HG03469 (cell line): ENCODE data around the gene ARFGEF3.
"Not testable (repeated sequence)": the region's sequence is repeated elsewhere in the genome, so short reads cannot be mapped to it uniquely, and the experiment has no call there.

Experiments
- ATAC-seq: cut with Tn5 transposase; IDR thresholded peaks from one replicate; pipeline ENCODE4 v1.9.1; 2021; ENCODE audit warnings: mild to moderate bottlenecking, moderate library complexity, moderate number of reproducible peaks; ENCODE audit not compliant: unreplicated experiment

ARFGEF3 gene

DNA sequence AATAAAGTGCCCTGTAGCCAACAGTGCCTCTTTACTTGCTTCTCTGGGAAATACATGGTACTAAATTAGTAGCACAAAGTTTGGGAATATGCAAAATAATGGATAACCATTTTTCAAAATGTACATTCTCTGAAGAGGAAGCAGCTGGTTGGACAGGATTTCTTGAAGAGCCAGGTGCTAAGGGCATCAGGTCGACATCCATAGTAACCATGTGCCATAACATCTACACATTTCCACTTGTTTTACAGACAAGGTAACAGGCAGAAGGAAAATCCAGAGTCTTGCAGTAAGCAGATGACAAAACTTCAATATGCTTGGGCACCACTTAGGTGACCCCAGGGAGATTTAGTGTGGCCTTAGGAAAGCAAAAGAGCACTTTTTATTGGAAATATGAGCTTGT is 179.4 kb downstream of the ARFGEF3 start:
- no peak for ATAC-seq

- ATAC-seq = no peak
These were observed 181.4 kb downstream of the ARFGEF3 start for GRCh38 chr6:138343112-138343511.

DNA sequence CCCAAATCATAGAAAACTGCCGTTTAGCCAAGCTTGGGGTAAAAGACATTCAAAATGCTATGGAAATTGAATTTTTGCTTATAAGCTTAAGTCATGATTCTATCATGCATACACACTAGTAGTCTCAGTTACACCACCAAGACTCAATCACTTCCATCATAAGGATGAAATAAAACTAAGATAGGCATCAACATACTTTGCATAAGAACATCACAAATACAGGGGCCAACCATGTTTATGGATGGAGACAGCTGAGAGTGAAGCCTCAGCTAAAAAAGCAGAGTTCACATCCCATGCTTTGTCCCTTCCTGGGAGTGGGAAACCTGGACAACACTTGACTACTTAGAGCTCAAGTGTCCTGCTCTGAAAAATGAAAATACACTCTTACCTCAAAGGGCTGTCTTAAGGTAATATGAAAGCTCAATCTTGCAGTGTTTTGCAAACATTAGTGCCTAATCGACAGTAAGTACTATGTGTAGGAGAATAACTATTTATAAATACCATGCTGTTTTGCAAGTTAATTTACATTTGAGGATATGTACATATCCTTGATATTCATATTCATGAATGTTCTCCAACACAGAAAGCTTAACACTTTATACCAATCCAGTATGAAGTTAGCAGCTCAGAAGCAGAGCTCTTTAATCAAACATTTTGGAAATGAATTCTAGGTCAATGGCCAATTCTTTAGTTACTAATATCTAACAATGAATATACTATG is 184.0 kb downstream of the ARFGEF3 start:
- no peak for ATAC-seq

- no peak for ATAC-seq
These were observed 184.8 kb downstream of the ARFGEF3 start for GRCh38 chr6:138346302-138347195.

DNA sequence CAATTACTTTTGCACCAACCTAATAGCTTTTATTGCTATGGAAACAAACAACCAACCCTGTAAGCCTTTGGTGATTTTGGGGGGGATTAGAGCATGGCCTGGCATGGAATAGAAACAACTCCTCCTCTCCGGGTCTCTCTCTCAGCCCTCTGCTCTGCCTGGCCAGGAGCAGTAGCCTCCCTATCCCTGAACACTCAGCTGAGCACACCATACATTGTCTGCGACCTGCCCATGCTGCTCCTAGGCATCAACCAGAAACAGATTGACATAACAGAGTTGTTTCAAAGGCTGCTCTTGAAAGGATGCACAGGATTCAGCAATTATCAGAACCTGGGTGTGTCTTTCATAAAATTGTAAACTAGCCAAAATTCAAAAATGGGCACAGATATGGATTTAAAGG is 186.1 kb downstream of the ARFGEF3 start:
- no peak for ATAC-seq

GRCh38 chr6:138349891-138350290 is 188.2 kb downstream of the ARFGEF3 start:
- ATAC-seq = no peak

DNA sequence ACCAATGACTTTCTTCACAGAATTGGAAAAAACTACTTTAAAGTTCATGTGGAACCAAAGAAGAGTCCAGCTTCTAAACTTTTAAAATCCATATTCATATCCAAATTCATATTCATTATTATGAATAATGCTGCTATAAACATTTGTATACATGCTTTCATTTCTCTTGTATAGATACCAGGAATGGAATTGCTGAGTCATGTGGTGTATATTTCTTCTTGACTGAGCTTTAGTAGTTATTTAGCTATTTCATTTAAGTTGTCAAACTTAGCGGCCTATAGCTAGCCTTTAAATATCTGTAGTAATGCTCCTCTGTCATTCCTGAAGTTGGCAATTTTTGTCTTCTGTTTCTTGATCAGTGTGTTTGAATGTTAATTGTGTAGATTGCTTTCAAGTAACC is 196.2 kb downstream of the ARFGEF3 start:
- ATAC-seq = no peak

- ATAC-seq = not testable (repeated sequence)
These were observed 206.9 kb downstream of the ARFGEF3 start for GRCh38 chr6:138368684-138369083.

DNA sequence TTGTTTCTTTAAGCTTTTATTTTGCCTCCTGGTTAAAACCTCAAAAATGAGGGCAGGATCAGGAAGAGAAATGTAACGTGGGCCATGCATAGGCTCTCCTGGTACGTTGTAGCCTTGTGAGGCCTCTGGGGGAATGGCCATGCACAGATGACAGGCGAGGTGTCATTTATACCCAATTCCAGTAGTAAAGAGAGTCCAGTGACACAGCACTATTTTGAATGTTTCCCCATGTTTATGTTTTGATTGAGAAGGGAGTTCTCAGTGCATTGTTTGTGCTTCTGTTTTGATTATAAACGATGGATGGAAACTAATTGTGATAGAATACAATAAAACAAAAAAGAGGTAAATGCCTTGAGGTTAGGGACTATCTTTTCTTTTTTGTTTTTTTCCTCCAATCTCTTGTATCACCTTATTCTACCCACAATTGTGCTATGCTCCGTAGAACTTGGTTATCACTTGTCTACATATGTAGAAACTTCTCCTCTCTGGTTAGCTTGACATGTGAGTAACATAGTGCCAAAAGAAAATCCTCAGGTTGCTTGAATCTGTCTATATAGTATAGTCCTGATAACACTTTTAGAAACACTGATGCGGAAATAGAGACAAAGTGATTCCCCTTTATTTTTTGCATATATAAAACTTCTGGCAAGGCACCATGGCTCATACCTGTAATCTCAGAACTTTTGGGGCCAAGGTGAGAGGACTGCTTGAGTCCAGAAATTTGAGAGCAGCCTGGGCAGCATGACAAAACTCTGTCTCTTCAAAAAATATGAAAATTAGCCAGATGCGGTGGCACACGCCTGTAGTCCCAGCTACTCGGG is 209.1 kb downstream of the ARFGEF3 start:
- no peak for ATAC-seq

GRCh38 chr6:138371452-138371711 is 209.6 kb downstream of the ARFGEF3 start:
- ATAC-seq = no peak

- no peak for ATAC-seq
These were observed 210.0 kb downstream of the ARFGEF3 start for GRCh38 chr6:138371720-138372119.

- ATAC-seq = no peak
These were observed 211.1 kb downstream of the ARFGEF3 start for GRCh38 chr6:138372711-138373463.

GRCh38 chr6:138374230-138374629 is 212.5 kb downstream of the ARFGEF3 start:
- no peak for ATAC-seq

GRCh38 chr6:138374815-138375214 is 213.1 kb downstream of the ARFGEF3 start:
- ATAC-seq = no peak

DNA sequence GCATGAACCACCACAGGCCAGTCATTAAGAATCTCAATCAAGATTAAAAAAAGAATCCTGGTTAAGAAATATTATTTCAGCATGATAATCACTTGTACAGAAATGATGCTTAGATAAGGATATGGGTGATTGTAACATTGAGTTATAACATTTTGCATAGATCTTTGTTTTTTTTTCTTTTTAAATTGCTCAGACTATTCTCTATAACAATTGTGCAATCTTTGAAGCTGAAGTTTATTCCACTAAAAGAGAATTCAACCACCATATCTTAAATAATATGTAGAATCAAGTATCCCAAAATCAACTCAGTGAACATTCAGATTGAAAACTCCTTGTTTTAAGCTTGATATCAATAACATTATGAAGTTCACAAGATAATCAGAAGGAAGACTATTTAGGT is 215.3 kb downstream of the ARFGEF3 start:
- no peak for ATAC-seq

DNA sequence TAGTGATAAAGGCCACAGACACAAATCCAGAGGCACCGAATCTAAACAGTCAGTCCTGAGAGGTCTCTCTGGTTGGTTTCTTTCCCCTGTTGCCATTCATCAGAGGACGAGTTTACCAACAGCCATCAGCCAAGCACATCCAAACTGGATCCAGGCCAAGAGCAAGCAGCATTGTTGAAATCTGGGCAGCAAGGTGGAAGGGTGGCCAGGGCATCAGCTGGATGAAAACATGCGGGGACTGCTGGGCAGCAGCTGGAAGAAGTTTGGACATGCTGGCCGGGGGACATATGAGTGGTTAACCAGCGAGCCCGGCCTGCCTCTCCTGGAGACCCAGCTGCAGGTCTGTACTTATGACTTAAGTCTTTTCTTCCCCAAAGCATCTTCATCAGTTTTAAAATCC is 216.1 kb downstream of the ARFGEF3 start, which contains the start of gene SMIM28:
Gene SMIM28, plus strand, starts transcription at position 62 of the 400 bp plus-strand sequence. Its CDS starts 168 bp downstream, at position 230.
- ATAC-seq = no peak

DNA sequence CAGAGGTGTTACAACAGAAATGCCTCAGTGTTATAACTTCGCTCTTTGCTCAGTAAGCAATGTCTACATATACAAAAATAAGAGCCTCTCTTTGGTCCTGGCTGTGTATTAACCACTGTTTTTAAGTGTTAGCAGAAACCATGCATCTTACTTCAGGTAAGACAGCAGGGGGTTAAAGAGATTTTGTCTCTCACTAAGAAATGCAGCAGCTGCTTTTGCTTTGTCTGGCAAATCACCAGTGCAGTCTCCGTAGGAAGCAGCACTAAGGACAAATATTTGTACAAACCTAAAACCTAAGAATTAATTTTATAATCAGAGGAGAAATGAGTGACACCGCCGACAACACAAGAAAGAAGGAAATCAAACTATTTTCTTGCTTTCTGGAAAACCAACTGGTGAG is 216.7 kb downstream of the ARFGEF3 start:
- ATAC-seq = no peak

- no peak for ATAC-seq
These were observed 220.9 kb downstream of the ARFGEF3 start for GRCh38 chr6:138382498-138383265.

- no peak for ATAC-seq
These were observed 222.0 kb downstream of the ARFGEF3 start for GRCh38 chr6:138383776-138384175.

GRCh38 chr6:138386897-138387296 is 225.2 kb downstream of the ARFGEF3 start:
- ATAC-seq = no peak
